ENCODE results near the gene TIMM22.
A peak's percentile ranks its signal among the peaks of the same experiment; 100 is the strongest.
"Not testable (repeated sequence)": the region's sequence is repeated elsewhere in the genome, so short reads cannot be mapped to it uniquely, and the experiment has no call there.

Gene TIMM22

GRCh38 chr17:1040216-1040600, 43.3 kb downstream of the TIMM22 start:
- DNase-seq, result peak; percentile 55 to 71 (median 57)

DNA sequence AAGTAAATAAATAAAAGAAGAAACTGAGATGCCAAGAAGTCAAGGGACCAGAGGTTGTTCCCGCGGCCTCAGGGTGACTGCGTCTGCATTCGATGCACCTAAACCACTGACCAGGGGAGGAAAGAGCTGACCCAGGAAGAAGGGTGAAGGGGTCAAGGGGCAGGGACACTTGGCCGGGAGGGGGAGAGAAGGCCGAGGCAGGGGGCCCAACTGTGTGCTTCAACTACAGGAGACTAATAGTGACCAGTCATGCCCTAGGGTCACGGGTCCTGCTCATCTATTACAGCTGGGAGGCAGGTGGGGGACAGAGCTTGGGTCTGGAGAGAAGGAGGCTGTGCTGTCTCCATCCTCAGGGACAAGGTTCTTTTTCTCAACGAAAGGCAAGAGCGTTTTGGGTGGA, 44.8 kb downstream of the TIMM22 start:
- DNase-seq, result no peak

DNA sequence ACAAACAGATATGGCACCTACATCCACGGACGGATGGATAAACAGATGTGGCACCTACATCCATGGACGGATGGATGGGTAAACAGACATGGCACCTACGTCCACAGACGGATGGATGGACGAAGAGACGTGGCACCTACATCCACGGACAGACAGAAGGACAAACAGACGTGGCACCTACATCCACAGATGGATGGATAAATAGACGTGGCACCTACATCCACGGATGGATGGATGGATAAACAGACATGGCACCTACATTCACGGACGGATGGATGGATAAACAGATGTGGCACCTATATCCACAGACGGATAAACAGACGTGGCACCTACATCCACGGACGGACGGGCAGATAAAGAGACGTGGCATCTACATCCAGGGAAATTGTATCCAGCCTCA, 45.6 kb downstream of the TIMM22 start:
- no peak for DNase-seq

GRCh38 chr17:1043601-1044251, 46.8 kb downstream of the TIMM22 start:
- DNase-seq, result peak in 1 of 3 donors; percentile 8

- not testable (repeated sequence) for DNase-seq
Observed at GRCh38 chr17:1044387-1045009, 47.6 kb downstream of the TIMM22 start.

DNA sequence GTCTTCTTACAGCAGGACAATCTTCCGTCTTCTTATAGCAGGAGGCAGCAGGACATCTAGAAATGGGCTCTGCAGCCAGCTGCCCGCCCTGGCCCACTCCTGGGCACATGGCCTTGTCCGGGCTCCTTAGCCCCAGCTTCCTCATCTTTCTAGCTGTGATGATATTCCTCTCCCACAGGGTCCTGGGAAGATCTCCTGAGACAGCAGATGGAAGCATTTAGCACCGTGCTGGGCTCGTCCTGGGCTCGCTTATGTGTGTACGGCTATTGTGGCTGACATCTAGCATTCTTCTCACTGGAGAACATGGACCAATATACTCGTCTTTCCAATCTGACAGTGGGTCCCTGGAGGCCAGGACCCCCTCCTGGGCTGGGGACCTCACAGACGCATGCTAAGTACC, 48.5 kb downstream of the TIMM22 start:
- no peak for DNase-seq

- no peak for DNase-seq
Observed at GRCh38 chr17:1047177-1047878, 50.4 kb downstream of the TIMM22 start.

- DNase-seq, result no peak
Observed at GRCh38 chr17:1047879-1048470, 51.0 kb downstream of the TIMM22 start.

GRCh38 chr17:1048516-1049115, 51.7 kb downstream of the TIMM22 start:
- not testable (repeated sequence) for DNase-seq

- DNase-seq, result no peak
Observed at GRCh38 chr17:1049446-1050225, 52.7 kb downstream of the TIMM22 start.

DNA sequence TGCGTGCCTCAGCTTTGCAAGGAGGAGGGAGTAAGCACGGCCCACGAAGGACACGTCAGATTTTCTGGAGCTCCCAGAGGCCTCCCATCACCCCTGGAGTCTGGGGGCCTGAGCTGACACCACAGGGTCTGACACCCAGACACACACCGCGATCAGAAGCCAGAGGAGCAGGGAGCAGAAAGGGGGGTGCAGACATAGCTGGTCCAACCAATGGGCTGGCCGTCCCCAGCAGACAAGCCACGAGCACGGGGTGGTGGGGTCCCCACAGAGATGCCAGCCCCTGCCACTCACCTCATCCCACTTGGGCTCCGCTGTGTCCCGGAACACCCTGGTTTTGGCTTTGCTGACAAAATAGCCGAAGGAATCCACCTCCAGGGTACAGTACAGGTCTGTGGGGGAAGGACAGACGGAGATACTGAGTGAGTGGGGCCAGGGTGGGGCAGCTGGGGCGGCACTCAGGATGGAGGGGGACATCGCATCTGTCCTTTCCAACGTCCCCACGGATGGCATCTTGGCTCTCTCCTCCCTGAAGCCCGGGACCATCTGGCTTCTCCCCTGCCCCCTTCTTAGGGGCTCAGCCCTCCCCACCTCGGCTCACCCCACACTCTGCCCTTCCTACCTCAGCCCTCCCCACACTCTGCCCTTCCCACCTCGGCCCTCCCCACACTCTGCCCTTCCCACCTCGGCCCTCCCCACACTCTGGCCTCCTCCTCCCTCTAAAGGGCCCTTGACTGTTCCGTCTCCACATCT, 53.5 kb downstream of the TIMM22 start:
- no peak for DNase-seq

DNA sequence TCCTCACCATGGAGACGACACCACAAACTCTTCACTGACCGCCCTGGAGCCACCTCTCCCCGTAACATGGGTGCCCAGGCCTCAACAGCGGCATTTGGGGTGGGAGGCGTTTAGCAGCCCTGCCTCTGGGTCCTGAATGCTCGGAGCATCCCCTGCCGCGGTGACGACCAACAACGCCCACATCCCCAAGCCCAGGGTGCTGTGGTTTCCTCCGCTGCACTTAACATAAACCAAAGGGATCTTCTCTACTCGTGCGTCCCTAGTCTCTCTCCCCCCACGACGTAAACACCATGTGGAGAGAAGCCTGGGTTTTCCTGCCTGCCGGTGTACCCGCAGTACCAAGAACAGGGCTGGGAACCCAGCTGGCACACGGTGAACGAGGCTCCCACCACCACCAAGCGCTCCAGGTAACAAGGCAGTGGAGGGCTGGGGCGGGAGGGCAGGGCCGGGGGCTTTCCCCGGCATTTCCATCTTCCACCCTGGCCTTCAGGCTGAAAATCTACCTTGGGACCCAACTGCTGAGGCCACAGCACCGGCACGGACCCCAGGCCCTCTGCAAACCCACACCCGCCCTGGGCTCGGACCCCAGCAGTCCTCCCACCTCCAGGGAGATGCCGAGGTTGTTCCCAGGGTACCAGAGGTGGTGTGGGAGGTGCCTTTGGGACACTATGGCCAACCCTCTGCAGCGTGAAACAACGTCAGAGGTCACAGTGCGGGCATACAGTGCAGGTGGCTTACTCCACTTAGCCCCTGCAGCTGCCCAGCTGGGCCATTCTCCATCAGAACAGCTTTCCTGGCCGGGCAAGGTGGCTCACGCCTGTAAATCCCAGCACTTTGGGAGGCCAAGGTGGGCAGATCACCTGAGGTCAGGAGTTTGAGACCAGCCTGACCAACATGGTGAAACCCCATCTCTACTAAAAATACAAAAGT, 54.3 kb downstream of the TIMM22 start:
- no peak for DNase-seq
